Kidney epithelial cell (primary cell): Measurements from ENCODE around the gene OTULIN. TPM values are rescaled to one million over a fixed set of nuclear protein-coding genes. Genes with fewer than 3 reads are reported as not detected.
A peak's percentile ranks its signal among the peaks of the same experiment; 100 is the strongest.

ENCODE experiments used
- DNase-seq: peaks from one replicate; pipeline ENCODE4 v3.0.0-alpha.2; 2010; ENCODE audit warnings: low read depth
- H3K27me3 ChIP-seq: 2 replicates; pipeline ENCODE4 v1.6.0; 2011; ENCODE audit warnings: low read length; ENCODE audit not compliant: control insufficient read depth, insufficient read depth
- H3K36me3 ChIP-seq: 2 replicates; pipeline ENCODE4 v1.5.1; 2011; ENCODE audit warnings: low read length; ENCODE audit not compliant: control insufficient read depth, insufficient read depth
- H3K4me3 ChIP-seq: 2 replicates; pipeline ENCODE4 v1.5.1; 2011; ENCODE audit warnings: low read depth, mild to moderate bottlenecking, control low read depth, low read length
- CTCF ChIP-seq: IDR thresholded peaks from 2 replicates; pipeline ENCODE4 v1.5.1; 2011; ENCODE audit warnings: mild to moderate bottlenecking, moderate library complexity, low read length, control low read depth, inconsistent platforms; ENCODE audit not compliant: insufficient read depth, poor library complexity, severe bottlenecking
- total RNA-seq: library from RNA; depleted of rRNA; stranded (reverse); fragments of >200 nt; gene quantifications from 2 replicates; pipeline ENCODE4 v1.2.3, GENCODE V29; 2015

Gene OTULIN
- total RNA-seq, 1 donor from 2014 or later, result 12.0 TPM

- Histone ChIP-seq H3K27me3 (no peaks in the 10 kb centered on the region), H3K4me3 (no peak overlapping the region), H3K36me3 (no peaks in the 10 kb centered on the region)
- no peak for DNase-seq
- TF ChIP-seq CTCF, result no peak
Measured at GRCh38 chr5:14659821-14660607, 4.5 kb upstream of the OTULIN start.

- no peaks in the 10 kb centered on the region for H3K27me3 ChIP-seq
- no peak overlapping the region for H3K4me3 ChIP-seq
- no peak for TF ChIP-seq CTCF
- no peaks in the 10 kb centered on the region for H3K36me3 ChIP-seq
- DNase-seq, result no peak
Measured at GRCh38 chr5:14660833-14661232, 3.7 kb upstream of the OTULIN start.

- Histone ChIP-seq H3K27me3 (no peaks in the 10 kb centered on the region), H3K36me3 (no peaks in the 10 kb centered on the region), H3K4me3 (no peak overlapping the region)
- TF ChIP-seq CTCF, result no peak
- no peak for DNase-seq
Measured at GRCh38 chr5:14662721-14663260, 1.7 kb upstream of the OTULIN start.

- no peak for DNase-seq
- H3K27me3 ChIP-seq, result no peaks in the 10 kb centered on the region
- H3K4me3 ChIP-seq, result peak overlapping the region; percentile 85
- H3K36me3 ChIP-seq, result no peaks in the 10 kb centered on the region
- TF ChIP-seq CTCF, result no peak
Measured at GRCh38 chr5:14663734-14664269, 716 bp upstream of the OTULIN start.

GRCh38 chr5:14665101-14665822 is 744 bp downstream of the OTULIN start:
- Histone ChIP-seq H3K36me3 (no peaks in the 10 kb centered on the region), H3K27me3 (no peaks in the 10 kb centered on the region), H3K4me3 (peak overlapping the region; percentile 85)
- DNase-seq, result no peak
- no peak for TF ChIP-seq CTCF
